Activated CD4-positive, alpha-beta T cell treated with anti-CD3 and anti-CD28 coated beads, Interleukin-2, Interleukin-6, amounts not matched to agents 100 ng/mL and 50 ng/mL, durations not matched to agents 16 hours and 8 hours (primary cell): ENCODE measurements around the gene SHISA6.

ENCODE experiments used
- DNase-seq: peaks from one replicate; pipeline ENCODE4 v3.0.0-alpha.2; 2020

SHISA6 gene

DNA sequence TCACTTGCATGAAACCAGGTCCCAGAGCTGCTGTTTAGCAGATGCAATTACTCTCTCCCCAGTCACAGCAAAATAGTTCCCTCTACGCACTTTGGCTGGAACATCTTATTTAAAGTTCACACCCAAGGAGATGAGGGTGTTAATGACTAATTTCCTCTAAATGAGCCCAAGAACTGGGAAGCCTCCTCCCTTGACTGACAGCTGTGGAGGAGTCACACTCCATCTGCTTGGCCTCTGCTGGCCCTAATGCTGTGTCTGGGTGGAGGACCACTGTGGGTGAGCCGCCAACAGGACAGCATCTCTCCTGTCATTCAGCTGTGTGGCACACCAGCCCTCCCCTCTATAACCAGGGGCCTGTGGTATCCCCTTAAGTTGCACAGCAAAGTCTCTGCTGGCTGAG is 115.4 kb downstream of the SHISA6 start:
- DNase-seq: no peak

DNA sequence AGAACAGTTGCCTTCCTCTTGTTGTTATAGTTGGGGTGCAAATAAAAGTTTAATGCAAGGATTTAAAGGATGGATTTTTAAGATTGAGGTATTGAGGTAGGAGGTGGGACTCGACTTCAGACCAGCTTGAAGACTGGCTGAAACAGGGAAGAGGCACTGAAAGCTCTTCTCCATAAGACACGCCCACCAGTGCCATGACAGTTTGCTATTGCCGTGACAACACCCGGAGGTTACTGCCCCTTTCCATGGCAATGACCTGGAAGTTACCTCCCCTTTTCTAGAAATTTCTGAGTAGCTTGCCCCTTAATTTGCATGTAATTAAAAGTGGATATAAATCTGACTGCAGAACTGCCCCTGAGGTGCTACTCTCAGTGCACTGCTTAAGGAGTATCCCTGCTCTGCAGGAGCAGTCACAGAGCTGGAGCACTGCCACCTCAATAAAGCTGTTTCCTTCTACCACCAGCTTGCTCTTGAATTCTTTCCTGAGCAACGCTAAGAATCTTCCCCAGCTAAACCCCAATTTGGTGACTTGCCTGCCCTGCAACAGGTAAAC is 122.6 kb downstream of the SHISA6 start:
- no peak for DNase-seq

DNA sequence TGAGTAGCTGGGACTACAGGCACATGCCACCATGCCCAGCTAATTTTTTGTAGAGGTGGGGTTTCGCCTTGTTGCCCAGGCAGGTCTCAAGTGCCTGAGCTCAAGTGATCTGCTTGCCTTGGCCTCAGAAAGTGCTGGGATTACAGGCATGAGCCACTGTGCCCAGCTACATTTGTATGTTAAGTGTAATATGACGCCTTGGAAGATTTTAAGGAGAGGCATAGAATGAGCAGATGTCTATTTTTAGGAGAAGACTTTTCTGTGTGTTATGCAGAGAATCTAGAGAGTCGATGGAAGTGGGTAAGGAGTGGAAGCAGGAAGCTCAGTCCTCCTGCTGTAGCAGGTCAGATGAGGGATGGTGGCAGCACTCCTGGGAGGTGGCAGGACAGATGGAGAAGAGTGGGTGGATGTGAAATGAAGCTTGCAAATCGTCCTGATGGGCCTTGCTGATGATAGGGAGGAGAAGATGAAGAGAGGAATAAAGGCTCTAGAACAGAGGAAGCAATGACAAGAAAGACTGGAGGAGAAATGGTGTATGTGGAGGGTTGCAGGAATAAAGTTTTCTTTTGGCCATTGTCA is 125.3 kb downstream of the SHISA6 start:
- no peak for DNase-seq

DNA sequence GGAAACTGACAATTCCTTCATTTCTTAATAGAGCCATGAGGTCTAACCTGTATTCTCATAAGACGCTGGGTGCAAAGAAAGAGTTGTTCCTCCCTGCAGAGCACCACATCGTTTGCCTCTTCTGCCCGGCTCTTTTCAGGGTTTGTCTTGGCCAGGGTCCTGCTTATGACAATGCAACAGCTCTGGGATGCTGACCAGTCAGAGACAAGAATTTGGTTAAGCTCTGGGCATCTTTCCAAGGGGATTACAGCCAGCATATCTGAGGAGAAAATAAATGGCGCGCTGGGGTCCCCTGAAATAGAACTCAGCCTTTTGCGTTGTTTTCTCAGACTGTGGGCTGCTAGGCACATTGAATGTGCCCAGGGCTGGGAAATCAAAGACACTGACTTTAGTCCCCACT is 128.6 kb downstream of the SHISA6 start:
- no peak for DNase-seq

DNA sequence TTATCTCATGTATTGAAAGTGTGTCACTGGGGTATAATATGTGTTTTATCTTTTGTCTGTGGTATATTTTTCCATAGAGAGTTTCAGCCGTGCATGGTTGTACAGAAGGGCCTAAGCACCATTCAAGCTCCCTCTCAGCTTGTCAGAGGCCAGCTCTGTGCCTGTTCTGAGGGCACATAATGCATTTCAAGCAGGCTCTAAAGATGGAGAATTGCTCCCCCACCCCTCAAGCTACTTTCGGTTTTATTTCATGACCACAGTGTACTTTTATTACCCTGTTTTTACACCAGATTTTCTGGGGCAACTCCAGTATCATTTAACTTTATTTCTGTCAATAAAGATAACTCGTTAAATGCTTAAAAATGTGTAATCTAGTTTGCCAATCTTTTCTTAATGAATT is 131.7 kb downstream of the SHISA6 start:
- no peak for DNase-seq

DNA sequence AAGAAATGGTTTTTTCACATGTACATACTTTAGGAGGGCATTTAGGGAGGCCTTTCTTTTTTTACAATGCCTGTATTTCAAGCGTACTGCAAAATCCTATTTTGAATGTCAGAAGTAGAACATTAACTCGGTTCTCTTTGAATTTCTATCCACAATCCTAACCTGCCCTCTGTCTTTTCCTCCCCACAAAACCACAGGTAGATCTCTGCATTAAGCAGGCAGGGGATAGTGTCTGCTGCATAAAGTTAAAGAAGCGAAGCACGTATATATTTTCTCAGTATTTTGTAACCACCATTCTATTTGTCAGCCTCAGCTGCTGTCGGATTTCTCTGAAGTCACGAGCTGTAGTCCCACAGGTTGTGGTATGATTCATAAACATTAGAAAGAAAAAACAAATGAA is 137.5 kb downstream of the SHISA6 start:
- no peak for DNase-seq

DNA sequence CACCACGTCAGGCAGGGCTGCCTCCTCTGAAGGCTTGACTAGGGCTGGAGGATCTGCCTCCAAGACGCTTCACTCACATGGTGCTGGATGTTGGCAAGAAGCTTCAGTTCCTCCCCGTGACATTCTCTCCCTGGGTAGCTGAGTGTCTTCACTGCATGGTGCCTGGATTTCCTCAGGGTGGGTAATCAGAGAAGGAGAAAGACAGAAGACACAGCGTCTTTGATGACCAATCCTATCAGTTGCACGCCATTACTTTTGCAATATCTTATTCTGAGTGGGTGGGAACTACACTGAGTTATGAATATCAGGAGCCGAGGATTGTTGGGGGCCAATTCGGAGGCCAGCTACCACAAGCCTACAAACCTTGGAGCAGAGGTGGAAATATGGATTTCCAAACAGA is 139.7 kb downstream of the SHISA6 start:
- no peak for DNase-seq

DNA sequence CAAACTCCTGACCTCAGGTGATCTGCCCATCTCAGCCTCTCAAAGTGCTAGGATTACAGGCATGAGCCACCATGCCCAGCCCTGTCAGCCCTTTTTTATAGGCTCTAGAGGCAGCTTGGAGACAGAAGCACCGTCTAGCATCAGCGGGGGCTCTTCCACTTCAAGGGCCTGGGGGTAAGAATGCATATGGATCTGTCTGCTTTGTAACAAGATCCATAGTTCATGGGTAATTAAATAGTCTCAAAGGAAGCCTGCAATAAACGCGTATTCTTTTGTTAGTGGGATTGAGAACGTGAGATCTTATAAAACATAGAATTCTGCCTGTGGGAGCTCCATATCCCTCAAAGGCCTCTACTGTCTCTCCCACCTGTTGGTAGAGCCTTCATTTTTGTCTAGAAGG is 142.1 kb downstream of the SHISA6 start:
- DNase-seq: no peak

DNA sequence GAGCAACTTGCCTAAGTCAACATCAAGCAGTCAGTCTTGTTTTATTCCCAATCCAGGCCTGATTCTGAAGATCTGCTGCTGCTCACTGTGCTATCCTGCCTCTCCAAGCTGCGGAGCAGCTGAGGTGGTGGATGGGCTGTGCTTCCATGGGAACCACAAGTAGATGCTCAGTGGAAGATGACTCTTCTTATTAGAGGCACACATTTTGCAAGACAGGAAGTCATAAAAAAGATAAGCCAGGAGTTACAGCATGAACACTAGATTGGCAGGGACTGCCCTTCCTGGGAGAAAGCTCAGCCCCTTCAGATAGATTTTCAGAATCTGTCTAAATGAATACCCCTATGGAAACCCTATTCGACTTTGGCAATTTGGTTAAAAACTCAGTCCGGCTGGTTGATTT is 143.1 kb downstream of the SHISA6 start:
- no peak for DNase-seq

DNA sequence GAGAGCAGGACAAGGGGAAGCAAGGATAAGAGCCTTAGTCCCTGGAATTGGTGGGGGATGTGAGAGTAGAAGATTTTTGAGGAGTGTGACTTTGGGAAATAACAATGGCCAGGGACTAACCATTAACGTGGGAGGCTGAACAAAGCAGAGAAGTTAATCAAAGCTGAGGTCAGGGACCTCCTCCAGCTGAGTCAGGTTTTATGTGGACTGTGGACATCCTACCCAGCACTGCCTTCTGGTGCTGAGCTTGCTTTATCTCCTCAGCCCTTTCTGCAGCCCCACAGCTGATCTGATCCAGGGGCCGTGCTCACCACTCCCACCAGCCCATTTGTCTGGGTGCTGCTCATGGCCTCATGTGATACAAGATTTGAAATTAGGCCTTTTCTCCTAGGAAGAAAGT is 146.6 kb downstream of the SHISA6 start:
- no peak for DNase-seq

DNA sequence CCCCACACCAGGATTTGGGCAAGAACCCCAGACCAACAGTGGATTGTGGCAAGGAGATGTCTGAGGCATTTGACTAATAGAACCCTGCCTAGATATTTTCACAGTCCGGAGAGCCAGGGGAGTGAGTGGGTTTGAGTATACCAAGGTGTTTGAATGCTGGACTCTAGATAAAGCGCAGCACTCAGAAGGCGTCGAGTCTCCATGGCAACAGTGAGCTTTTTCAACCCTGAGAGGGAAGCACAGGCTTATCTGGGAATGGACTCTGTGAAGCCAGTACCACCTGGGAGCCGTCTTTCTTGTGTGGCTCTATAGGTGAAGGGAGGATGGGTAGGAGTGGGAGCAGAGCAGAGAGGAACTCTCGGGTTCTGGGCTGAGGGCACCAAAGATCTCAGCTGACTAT is 147.0 kb downstream of the SHISA6 start:
- DNase-seq: no peak

DNA sequence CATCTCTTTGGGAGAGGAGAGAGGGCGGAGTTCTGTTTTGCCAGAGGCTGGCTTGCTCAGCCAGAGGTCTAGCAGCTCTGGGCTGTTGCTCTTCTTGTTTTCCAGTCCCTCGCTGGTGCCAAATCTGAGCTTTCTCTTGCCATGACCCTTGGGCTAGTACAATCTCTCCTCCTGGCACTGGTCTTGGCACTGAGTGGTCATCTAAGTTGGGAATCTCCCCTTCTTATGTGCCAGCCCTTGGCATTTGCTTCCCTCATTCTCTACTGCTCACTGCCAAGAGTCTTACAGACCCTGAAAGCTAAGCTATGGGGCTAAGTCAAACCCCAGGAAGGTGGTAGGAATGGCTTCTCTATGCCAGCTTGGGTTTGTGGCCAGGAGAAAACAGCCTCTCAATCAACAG is 148.6 kb downstream of the SHISA6 start:
- no peak for DNase-seq

DNA sequence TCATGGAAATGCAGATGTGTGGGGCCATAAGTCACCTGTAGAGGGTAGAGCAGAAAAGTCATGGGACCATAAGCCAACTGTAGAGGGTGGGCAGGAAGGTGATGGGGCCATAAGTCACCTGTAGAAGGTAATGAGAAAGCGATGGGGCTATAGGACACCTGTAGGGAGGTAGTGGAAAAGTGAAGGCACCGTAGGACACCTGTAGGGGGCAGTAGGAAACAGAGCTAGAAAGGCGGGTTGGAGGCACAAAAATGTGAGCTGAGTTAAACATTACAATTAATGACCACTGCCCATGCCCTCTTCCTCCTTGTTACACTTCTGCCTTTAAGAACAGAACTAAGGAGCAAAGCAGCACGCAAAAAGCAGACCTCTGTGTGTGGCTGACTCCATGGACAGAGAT is 150.1 kb downstream of the SHISA6 start:
- DNase-seq: no peak

DNA sequence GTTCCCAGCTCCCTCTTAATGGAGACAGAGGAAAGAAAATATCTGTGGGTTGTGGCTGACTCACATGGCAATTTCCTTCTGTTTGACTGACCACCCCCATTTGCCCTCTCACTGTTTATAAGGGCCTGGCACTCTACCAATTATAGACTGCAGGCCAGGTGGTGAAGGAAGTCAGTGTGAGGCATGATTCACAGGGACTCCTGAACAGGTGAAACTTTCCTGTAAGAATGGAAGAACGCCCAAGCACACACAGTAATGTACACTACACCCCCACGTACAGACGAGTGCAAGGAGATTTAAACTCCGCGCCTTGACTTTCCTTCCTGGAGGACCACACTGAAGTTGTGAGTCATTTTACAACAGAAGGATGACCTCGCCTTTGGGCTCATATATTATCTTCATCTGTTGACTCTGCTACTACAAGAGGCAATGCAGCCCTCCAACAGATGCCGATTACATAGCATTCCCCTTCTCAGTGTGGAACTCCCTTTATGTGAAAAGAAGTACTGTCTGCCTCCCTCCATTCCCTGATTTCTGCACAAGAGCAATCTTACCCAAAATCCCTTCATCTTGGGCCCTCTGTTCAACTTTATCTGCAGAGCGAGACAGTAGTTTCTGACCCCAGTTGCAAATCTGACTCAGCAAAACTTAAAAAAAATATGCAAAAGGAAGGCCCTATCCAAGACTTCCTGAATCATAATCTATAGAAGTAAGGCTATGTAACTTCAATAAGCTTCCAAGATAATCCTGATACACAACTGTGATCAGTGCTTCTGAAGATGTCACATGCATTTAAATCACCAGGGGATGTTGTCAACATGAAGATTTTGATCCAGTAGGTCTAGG is 163.6 kb downstream of the SHISA6 start:
- no peak for DNase-seq

DNA sequence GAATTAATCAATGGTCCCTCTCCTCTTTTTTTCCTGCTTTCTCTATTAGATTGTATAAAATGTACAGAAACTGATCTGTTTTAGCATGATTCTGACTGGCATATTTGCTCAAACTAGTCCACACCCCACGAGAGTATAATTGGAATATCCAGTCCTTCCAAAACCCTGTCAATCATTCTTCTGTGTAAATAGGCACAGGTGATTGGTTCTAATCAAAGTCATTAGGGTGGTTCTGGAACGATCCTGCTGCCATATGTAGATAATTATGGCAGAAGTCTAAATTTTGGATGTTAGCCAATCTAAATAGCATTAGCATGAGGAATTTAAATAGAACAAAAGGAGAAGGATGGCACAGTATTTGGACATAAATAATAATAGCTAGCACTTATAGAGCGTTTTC is 165.7 kb downstream of the SHISA6 start:
- DNase-seq: no peak

DNA sequence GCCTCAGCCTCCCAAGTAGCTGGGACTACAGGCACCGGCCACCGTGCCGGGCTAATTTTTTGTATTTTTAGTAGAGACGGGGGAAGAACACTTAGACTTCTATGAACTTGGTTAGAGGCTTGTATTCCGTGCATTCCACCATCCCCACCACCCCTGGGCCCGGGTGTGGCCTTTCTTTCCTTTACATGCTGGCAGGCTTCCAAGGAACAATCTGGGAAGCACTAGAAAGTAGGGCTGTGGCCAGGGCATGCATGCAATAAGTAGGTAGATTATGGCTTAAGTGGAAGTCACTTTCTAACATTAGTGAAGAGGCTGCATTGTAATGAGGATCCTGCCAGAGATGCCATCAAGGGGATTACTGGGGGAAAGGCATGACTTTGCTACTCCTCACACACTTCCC is 171.6 kb downstream of the SHISA6 start:
- no peak for DNase-seq

DNA sequence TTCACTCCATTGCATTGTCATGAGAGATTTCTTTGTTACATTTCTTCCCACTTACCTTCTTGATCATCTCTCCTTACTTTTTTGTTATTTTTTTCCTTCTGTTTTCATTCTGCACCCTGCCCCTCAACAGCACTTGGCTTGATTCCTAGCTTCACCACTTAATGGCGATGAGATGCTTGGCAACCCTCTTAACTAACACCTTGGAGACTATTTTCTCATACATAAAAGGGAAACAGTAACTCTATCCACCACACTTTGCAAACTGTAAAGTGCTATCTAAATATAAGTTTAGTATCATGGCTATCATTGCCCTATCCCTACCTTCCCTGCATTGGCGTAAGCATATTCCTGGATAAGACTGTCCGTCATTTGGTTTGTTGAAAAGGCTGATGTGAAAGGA is 177.3 kb downstream of the SHISA6 start:
- DNase-seq: no peak

DNA sequence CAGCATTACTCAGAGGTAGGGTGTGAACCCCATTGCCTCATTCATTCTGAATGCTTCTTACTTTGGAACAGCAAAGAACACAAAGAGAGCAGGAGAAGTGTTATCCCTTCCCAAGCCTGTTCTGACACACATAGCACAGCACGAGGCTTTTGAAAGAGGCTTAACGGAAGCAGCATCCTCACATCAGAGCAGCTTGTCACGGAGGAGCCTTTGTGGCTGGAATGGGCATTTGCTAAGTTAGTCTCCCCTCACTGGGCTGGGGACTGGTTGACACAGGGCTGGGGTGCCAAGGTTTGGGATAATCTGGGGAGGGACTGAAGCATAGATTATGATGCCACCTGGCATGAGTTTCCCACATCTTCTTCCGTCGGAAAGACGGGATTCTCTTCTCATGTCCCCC is 189.7 kb downstream of the SHISA6 start:
- no peak for DNase-seq

DNA sequence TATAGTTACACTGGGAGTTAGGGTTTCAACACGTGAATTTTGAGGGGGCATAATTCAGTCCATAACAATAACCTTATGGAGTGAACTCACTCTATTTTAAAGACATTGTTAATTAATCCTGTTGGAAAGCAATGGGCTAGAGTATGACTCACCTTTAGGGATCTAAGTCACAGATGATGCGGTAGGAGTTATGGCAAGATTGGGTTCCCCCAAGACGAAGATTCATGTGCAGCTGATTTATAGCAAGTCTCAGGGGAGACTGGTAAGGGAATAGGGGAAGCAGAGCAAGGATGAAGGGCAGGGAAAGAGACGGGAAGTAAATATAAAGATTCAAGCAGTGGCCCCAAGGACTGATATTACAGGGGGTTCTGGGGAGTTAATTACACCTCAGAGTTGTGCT is 197.7 kb downstream of the SHISA6 start:
- DNase-seq: no peak

DNA sequence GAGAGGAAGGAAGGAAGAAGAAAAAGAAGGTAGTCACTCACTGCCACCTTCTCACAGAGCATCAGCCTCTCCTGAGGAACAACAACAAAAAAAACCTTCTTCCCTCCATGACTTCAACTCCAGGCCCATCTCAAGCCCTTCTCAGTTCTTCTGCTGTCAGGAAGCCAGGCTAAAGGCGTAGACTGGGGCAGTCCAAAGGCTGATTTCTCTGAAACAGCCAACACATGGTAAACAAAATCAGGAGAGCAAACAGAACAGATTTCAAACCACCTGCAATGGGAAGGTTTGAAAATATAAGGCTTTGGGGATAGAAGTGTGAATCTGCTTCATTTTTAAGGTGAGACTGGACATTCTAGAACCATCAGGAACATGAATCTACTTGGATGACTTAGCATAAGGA is 200.0 kb downstream of the SHISA6 start:
- DNase-seq: no peak

DNA sequence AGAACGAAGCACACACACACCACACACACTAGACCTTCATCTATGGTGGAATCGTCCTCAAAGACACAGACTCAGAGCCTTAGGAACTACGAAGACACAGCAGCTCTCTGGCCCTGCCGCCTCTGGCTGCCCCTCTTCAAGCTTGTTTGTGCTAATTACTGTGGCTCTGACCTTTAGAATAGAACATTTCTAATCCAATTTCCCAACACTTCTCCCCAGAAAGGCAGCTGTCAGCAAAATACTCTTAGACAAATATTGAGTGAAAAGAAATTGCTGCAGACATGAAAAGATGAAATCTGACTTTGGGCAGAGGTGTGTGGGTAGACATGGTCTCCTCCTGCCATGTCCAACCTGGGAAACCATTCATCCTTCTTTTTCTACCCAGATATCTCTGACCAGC is 205.3 kb downstream of the SHISA6 start:
- DNase-seq: no peak

DNA sequence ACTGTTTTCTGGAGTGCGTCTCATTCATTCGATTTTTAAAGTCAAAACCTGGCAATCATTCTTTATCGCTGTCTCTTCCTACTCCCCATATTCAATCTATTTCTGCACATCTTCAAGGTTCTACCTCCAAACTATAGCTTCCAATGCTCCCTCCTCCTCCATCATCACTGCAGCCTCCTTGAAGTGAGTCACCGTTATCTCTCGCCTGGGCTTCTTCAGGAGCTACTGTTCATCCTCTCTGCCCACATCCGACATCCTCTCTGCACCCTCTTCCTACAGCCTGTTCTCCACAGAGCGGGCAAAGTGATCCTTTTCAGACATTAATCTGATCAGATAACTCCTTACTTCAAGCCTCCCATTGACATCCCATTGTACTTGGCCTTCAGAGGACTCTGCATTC is 213.1 kb downstream of the SHISA6 start:
- DNase-seq: no peak

DNA sequence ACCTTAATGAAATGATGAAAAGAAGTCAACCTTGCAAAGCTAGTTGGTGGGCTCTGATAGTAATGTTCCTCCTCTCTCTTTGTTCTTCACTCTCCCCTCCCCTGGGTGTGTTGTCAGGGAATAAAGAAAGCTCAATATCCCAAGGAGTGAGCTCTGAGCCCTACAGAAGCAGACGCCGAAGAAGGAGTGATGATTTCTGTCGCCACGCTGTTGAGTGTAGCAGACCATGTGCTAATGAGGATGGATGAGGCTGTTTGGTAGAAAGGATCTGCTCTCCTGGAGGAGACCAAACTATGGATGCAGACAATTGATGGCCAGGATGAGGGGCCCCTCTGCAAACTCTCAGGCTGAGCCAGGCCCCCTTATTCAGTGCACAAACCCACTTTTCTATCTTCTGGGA is 217.3 kb downstream of the SHISA6 start:
- DNase-seq: no peak

DNA sequence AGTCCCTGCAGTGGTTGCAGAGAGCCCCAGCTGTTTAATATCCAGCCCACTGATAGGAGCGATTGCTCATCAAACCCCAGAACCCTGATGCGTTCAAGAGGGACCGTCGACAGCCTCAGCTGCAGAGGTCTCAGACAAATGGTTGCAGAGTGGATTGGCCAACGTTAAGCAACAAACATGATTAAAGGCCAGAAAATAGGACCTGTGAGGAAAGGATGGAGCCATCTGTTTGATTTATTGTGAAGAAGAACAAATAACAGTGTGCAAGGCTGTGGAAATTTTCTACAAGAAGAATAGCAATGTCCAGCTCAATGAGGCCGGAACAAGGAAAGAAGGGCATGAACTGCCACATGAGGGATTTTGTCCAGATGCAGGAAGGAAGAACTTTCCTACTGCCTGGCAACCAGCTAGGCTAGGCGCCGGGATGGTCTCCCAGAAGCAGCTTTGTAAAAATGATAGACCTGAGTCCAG is 218.9 kb downstream of the SHISA6 start:
- DNase-seq: no peak
